Measurements from ENCODE around the gene SREBF1.

SREBF1 gene

GRCh38 chr17:17783116-17783824, 53.5 kb downstream of the SREBF1 start:
- Histone ChIP-seq H3K36me3 (ENCODE audit: control insufficient read depth in 2 of 2, insufficient read depth in 2 of 2, low read length in 2 of 2) (no peaks in the 10 kb centered on the region), H3K4me1 (ENCODE audit: control insufficient read depth, insufficient read depth, low read length) (peaks cover 61% of the 10 kb centered on the region), H3K27ac (ENCODE audit: low read length) (peak overlapping the region; percentile 41), H3K9me3 (ENCODE audit: control insufficient read depth in 2 of 2, low read length in 2 of 2) (no peaks in the 10 kb centered on the region), H3K4me3 (ENCODE audit: low read length in 2 of 2) (peak overlapping the region; percentile 49 to 74), H3K9ac (ENCODE audit: low read length in 2 of 2) (no peak overlapping the region), H3K27me3 (ENCODE audit: control insufficient read depth in 1 of 2, insufficient read depth in 2 of 2, low read length in 2 of 2) (no peaks in the 10 kb centered on the region)

GRCh38 chr17:17782523-17783115, 54.2 kb downstream of the SREBF1 start:
- Histone ChIP-seq H3K27ac (ENCODE audit: low read length) (peak overlapping the region; percentile 79), H3K9ac (ENCODE audit: low read length in 2 of 2) (peak overlapping the region in 1 of 2 donors; percentile 15), H3K4me1 (ENCODE audit: control insufficient read depth, insufficient read depth, low read length) (peaks cover 68% of the 10 kb centered on the region), H3K4me3 (ENCODE audit: low read length in 2 of 2) (peak overlapping the region; percentile 49 to 74), H3K27me3 (ENCODE audit: control insufficient read depth in 1 of 2, insufficient read depth in 2 of 2, low read length in 2 of 2) (no peaks in the 10 kb centered on the region), H3K36me3 (ENCODE audit: control insufficient read depth in 2 of 2, insufficient read depth in 2 of 2, low read length in 2 of 2) (no peaks in the 10 kb centered on the region), H3K9me3 (ENCODE audit: control insufficient read depth in 2 of 2, low read length in 2 of 2) (no peaks in the 10 kb centered on the region)

GRCh38 chr17:17781591-17782496, 54.9 kb downstream of the SREBF1 start:
- peak overlapping the region; percentile 9 to 36 for H3K9ac ChIP-seq (ENCODE audit: low read length in 2 of 2)
- H3K36me3 ChIP-seq (ENCODE audit: control insufficient read depth in 2 of 2, insufficient read depth in 2 of 2, low read length in 2 of 2), result no peaks in the 10 kb centered on the region
- H3K4me3 ChIP-seq (ENCODE audit: low read length in 2 of 2), result peak overlapping the region; percentile 43 to 74
- no peaks in the 10 kb centered on the region for H3K27me3 ChIP-seq (ENCODE audit: control insufficient read depth in 1 of 2, insufficient read depth in 2 of 2, low read length in 2 of 2)
- no peaks in the 10 kb centered on the region for H3K9me3 ChIP-seq (ENCODE audit: control insufficient read depth in 2 of 2, low read length in 2 of 2)
- peak overlapping the region; percentile 79 for H3K27ac ChIP-seq (ENCODE audit: low read length)
- H3K4me1 ChIP-seq (ENCODE audit: control insufficient read depth, insufficient read depth, low read length), result peaks cover 72% of the 10 kb centered on the region

- Histone ChIP-seq H3K36me3 (ENCODE audit: control insufficient read depth in 2 of 2, insufficient read depth in 2 of 2, low read length in 2 of 2) (no peaks in the 10 kb centered on the region), H3K27ac (ENCODE audit: low read length) (peak overlapping the region; percentile 79), H3K9me3 (ENCODE audit: control insufficient read depth in 2 of 2, low read length in 2 of 2) (no peaks in the 10 kb centered on the region), H3K4me3 (ENCODE audit: low read length in 2 of 2) (peak overlapping the region; percentile 4 to 74), H3K27me3 (ENCODE audit: control insufficient read depth in 1 of 2, insufficient read depth in 2 of 2, low read length in 2 of 2) (no peaks in the 10 kb centered on the region), H3K9ac (ENCODE audit: low read length in 2 of 2) (peak overlapping the region; percentile 51 to 62), H3K4me1 (ENCODE audit: control insufficient read depth, insufficient read depth, low read length) (peaks cover 72% of the 10 kb centered on the region)
Observed at GRCh38 chr17:17780922-17781590, 55.7 kb downstream of the SREBF1 start.

- Histone ChIP-seq H3K4me3 (ENCODE audit: low read length in 2 of 2) (no peak overlapping the region), H3K9me3 (ENCODE audit: control insufficient read depth in 2 of 2, low read length in 2 of 2) (no peaks in the 10 kb centered on the region), H3K27me3 (ENCODE audit: control insufficient read depth in 1 of 2, insufficient read depth in 2 of 2, low read length in 2 of 2) (no peaks in the 10 kb centered on the region), H3K27ac (ENCODE audit: low read length) (peak overlapping the region; percentile 70), H3K9ac (ENCODE audit: low read length in 2 of 2) (peak overlapping the region in 1 of 2 donors; percentile 47), H3K36me3 (ENCODE audit: control insufficient read depth in 2 of 2, insufficient read depth in 2 of 2, low read length in 2 of 2) (no peaks in the 10 kb centered on the region), H3K4me1 (ENCODE audit: control insufficient read depth, insufficient read depth, low read length) (peaks cover 67% of the 10 kb centered on the region)
Observed at GRCh38 chr17:17779015-17779611, 57.7 kb downstream of the SREBF1 start.

DNA sequence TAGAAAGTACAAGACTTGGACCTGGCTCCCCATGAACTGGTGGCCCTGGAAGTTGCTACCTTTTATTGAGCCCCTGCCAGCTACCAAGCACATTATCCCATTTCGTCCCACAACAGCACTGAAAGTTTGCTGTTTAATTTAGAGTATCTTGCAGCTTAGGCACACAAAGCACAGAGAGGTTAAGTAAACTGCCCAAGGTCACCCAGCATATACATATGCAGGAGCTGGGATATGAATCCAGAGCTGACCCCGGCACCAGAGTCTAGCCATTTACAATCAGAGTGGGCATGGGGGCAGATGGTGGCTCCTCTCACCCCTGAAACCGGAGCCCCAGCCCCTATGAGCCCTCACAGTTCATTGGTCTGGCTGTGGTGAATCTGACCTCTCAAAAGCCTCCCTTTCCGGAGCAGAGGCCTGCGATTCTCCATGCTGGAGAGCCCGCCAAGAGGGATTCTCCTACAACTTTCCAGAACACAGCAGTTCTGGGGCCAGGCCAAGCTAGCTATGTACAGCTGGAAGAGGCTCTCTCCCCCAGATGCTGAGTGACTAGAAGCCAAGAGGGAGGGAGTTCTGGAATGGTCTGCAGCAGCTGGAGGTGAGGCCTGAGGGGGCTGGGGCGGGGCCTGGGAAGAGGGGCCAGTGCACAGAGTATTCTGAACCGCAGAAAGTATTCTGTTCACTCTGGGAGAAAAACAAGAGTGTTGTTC, 58.3 kb downstream of the SREBF1 start:
- Histone ChIP-seq H3K9me3 (ENCODE audit: control insufficient read depth in 2 of 2, low read length in 2 of 2) (no peaks in the 10 kb centered on the region), H3K27me3 (ENCODE audit: control insufficient read depth in 1 of 2, insufficient read depth in 2 of 2, low read length in 2 of 2) (no peaks in the 10 kb centered on the region), H3K4me3 (ENCODE audit: low read length in 2 of 2) (peak overlapping the region in 1 of 2 donors; percentile 40), H3K27ac (ENCODE audit: low read length) (peak overlapping the region; percentile 70), H3K9ac (ENCODE audit: low read length in 2 of 2) (peak overlapping the region; percentile 13 to 50), H3K4me1 (ENCODE audit: control insufficient read depth, insufficient read depth, low read length) (peaks cover 64% of the 10 kb centered on the region), H3K36me3 (ENCODE audit: control insufficient read depth in 2 of 2, insufficient read depth in 2 of 2, low read length in 2 of 2) (no peaks in the 10 kb centered on the region)

DNA sequence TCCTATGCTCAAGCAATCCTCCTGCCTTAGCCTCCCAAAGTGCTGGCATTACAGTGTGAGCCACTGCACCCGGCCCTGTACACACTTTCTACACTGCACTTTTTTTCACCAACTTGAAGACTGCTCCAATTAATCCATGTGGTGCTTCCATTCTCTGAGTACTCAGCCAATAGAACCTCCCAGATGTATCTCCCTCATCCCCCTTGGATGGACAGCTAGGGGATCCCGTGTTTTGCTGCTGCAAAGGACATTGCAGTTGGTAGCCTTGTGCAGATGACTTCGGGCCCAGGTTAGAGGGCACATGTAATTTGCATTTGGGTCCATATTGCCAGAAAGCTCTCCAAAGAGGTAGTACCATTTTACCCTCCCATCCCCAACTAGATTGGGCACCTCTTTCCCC, 59.9 kb downstream of the SREBF1 start:
- Histone ChIP-seq H3K27me3 (ENCODE audit: control insufficient read depth in 1 of 2, insufficient read depth in 2 of 2, low read length in 2 of 2) (no peaks in the 10 kb centered on the region), H3K4me3 (ENCODE audit: low read length in 2 of 2) (no peak overlapping the region), H3K36me3 (ENCODE audit: control insufficient read depth in 2 of 2, insufficient read depth in 2 of 2, low read length in 2 of 2) (no peaks in the 10 kb centered on the region), H3K9me3 (ENCODE audit: control insufficient read depth in 2 of 2, low read length in 2 of 2) (no peaks in the 10 kb centered on the region), H3K27ac (ENCODE audit: low read length) (no peak overlapping the region), H3K4me1 (ENCODE audit: control insufficient read depth, insufficient read depth, low read length) (peaks cover 63% of the 10 kb centered on the region), H3K9ac (ENCODE audit: low read length in 2 of 2) (no peak overlapping the region)

DNA sequence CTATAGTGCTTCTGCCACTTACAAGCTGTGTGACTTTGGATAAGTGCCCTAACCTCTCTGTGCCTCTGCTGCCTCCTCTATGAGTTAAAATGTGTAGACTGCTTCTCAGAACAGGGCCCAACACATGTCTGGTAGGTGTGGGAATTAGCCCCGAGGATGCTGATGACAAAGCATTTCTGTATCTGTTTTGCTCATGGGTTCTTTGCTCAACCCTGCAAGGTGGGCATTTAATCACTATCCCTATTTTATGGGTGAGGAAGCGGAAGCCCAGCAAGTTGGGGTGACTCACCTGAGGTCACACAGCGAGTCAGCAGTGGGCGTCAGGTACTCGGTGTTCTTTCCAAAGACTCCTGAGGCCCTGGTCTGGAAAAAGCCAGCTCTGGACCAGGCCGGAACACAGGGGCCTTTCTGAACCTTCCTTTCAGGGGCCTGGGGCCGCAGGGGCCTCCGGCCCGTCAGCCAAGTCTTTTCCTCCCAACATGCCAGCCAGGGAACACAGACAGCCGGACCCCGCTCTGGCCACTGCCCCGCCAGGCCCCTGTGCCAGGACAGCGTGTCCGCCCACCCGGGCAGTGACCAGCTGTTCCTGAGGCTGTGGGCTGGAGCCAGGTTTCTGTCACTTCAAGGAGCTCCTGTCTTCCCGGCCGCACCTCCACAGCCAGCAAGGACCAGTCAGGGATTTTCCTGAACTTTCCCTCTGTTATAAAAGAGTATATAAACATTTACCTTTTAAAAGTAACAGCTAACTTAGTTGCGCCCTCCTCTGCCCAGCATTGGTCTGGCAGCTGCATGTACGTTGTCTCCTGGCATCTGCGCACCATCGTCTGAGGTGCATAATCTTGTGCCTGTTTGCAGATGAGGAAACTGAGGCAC, 62.5 kb downstream of the SREBF1 start:
- no peaks in the 10 kb centered on the region for H3K27me3 ChIP-seq (ENCODE audit: control insufficient read depth in 1 of 2, insufficient read depth in 2 of 2, low read length in 2 of 2)
- H3K4me3 ChIP-seq (ENCODE audit: low read length in 2 of 2), result peak overlapping the region; percentile 35 to 43
- H3K9ac ChIP-seq (ENCODE audit: low read length in 2 of 2), result peak overlapping the region; percentile 60
- H3K36me3 ChIP-seq (ENCODE audit: control insufficient read depth in 2 of 2, insufficient read depth in 2 of 2, low read length in 2 of 2), result no peaks in the 10 kb centered on the region
- H3K4me1 ChIP-seq (ENCODE audit: control insufficient read depth, insufficient read depth, low read length), result peaks cover 63% of the 10 kb centered on the region
- H3K9me3 ChIP-seq (ENCODE audit: control insufficient read depth in 2 of 2, low read length in 2 of 2), result no peaks in the 10 kb centered on the region
- H3K27ac ChIP-seq (ENCODE audit: low read length), result peak overlapping the region; percentile 87

GRCh38 chr17:17772231-17772630, 64.6 kb downstream of the SREBF1 start:
- H3K4me1 ChIP-seq (ENCODE audit: control insufficient read depth, insufficient read depth, low read length), result peaks cover 63% of the 10 kb centered on the region

More at GRCh38 chr17:17772231-17772630, 64.6 kb downstream of the SREBF1 start:
- Histone ChIP-seq H3K36me3 (ENCODE audit: control insufficient read depth in 2 of 2, insufficient read depth in 2 of 2, low read length in 2 of 2) (no peaks in the 10 kb centered on the region), H3K27ac (ENCODE audit: low read length) (no peak overlapping the region), H3K9ac (ENCODE audit: low read length in 2 of 2) (no peak overlapping the region), H3K9me3 (ENCODE audit: control insufficient read depth in 2 of 2, low read length in 2 of 2) (no peaks in the 10 kb centered on the region), H3K27me3 (ENCODE audit: control insufficient read depth in 1 of 2, insufficient read depth in 2 of 2, low read length in 2 of 2) (no peaks in the 10 kb centered on the region), H3K4me3 (ENCODE audit: low read length in 2 of 2) (no peak overlapping the region)
